ENCODE data around the gene TXNDC11. TPM values are rescaled to one million over a fixed set of nuclear protein-coding genes. Genes with fewer than 3 reads are reported as not detected.
A peak's percentile ranks its signal among the peaks of the same experiment; 100 is the strongest.

Gene TXNDC11
- total RNA-seq, 1 donor from 2014 or later, result 29.0 TPM

DNA sequence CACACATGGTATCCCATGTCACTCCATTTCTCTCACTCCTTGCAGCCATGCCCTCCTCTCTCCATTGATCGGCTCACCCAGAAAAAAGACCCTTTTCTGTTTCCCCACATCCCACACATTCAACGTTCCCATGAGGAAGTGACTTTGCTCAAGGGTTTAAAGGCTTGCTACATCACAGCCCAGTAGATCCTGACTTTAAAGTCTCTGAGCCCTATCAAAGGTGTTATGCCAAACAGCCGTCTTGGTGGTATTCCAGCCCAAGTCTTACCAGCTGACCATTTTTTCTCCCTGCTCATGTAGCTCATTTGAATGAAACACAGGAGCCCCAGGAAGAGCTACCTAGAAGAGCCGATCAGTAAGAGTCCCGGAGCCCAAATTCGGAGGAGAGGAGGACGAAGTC is 7.4 kb upstream of the TXNDC11 start:
- Mint-ChIP-seq H3K9me3 (ENCODE audit: unreplicated experiment) (no peaks in the 10 kb centered on the region), H3K4me1 (ENCODE audit: low read depth, unreplicated experiment) (no peaks in the 10 kb centered on the region), H3K27ac (ENCODE audit: unreplicated experiment) (peak overlapping the region; percentile 15), H3K36me3 (ENCODE audit: low read depth, unreplicated experiment) (peaks cover 12% of the 10 kb centered on the region), H3K27me3 (ENCODE audit: low read depth, unreplicated experiment) (no peaks in the 10 kb centered on the region), H3K4me3 (ENCODE audit: unreplicated experiment) (no peak overlapping the region)
- H3K4me3 ChIP-seq (ENCODE audit: insufficient read depth, low read depth, low read length), result no peak overlapping the region
- H3K27ac ChIP-seq (ENCODE audit: low read depth, low read length), result no peak overlapping the region
- DNase-seq (ENCODE audit: low read depth) (no peak), FAIRE-seq (no peak)
- H2AFZ ChIP-seq (ENCODE audit: low read depth, low read length), result no peak overlapping the region
- no peaks in the 10 kb centered on the region for H3K27me3 ChIP-seq (ENCODE audit: insufficient read depth, low read length)
- H3K36me3 ChIP-seq (ENCODE audit: insufficient read depth, low read length), result peaks cover 39% of the 10 kb centered on the region
- H3K79me2 ChIP-seq (ENCODE audit: insufficient read depth, low read length), result no peaks in the 10 kb centered on the region
- no peak overlapping the region for H3K9ac ChIP-seq (ENCODE audit: low read length)
- H3K4me1 ChIP-seq (ENCODE audit: insufficient read depth, low read length), result no peaks in the 10 kb centered on the region
- no peak overlapping the region for H3K4me2 ChIP-seq (ENCODE audit: low read length)
- no peaks in the 10 kb centered on the region for H3K9me3 ChIP-seq (ENCODE audit: insufficient read depth, low read depth, low read length)
- TF ChIP-seq EZH2 (IDR thresholded peaks at IDR 0.05; ENCODE audit: insufficient read depth, low read length), result no peak
- TF ChIP-seq, protein P1, sequence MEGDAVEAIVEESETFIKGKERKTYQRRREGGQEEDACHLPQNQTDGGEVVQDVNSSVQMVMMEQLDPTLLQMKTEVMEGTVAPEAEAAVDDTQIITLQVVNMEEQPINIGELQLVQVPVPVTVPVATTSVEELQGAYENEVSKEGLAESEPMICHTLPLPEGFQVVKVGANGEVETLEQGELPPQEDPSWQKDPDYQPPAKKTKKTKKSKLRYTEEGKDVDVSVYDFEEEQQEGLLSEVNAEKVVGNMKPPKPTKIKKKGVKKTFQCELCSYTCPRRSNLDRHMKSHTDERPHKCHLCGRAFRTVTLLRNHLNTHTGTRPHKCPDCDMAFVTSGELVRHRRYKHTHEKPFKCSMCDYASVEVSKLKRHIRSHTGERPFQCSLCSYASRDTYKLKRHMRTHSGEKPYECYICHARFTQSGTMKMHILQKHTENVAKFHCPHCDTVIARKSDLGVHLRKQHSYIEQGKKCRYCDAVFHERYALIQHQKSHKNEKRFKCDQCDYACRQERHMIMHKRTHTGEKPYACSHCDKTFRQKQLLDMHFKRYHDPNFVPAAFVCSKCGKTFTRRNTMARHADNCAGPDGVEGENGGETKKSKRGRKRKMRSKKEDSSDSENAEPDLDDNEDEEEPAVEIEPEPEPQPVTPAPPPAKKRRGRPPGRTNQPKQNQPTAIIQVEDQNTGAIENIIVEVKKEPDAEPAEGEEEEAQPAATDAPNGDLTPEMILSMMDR (IDR thresholded peaks at IDR 0.05; ENCODE audit: insufficient read depth, low read depth, low read length), result no peak
- peaks cover 9% of the 10 kb centered on the region for H4K20me1 ChIP-seq (ENCODE audit: insufficient read depth, low read length)

DNA sequence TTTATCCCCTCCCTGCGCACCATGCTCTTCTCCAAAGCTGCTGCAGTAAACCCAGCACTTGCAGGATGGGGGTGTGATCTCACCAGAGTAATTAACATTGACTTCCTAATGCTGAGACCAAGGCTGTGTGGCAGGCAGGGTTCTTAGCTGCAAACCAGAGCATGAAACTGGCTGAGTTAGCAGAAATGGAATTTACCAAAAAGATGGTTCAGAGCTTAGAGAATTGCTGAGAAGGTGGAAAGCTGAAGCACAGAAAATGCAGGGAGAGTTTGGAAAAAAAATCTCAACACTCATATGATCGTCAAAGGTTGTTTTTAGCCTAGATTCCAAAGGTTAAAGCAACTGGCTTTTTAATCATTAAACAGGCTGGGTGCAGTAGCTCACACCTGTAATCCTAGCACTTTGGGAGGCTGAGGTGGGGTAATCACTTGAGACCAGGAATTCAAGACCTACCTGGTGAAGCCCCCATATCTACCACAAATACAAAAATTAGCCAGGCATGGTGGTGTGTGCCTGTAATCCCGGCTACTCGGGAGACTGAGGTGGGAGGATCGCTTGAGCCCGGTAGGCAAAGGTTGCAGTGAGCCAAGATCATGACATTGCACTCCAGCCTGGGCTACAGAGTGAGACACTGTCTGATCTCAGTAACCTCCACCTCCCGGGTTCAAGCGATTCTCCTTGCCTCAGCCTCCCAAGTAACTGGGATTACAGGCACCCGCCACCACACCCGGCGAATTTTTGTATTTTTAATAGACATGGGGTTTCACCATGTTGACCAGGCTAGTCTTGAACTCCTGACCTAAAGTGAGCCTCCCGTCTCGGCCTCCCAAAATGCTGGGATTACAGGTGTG is 6.0 kb upstream of the TXNDC11 start:
- H3K27me3 Mint-ChIP-seq (ENCODE audit: low read depth, unreplicated experiment), result no peaks in the 10 kb centered on the region
- no peak overlapping the region for H3K27ac Mint-ChIP-seq (ENCODE audit: unreplicated experiment)
- Histone ChIP-seq H2AFZ (ENCODE audit: low read depth, low read length) (no peak overlapping the region), H3K79me2 (ENCODE audit: insufficient read depth, low read length) (no peaks in the 10 kb centered on the region), H3K27me3 (ENCODE audit: insufficient read depth, low read length) (no peaks in the 10 kb centered on the region), H3K36me3 (ENCODE audit: insufficient read depth, low read length) (peaks cover 39% of the 10 kb centered on the region), H3K9ac (ENCODE audit: low read length) (no peak overlapping the region), H4K20me1 (ENCODE audit: insufficient read depth, low read length) (peaks cover 9% of the 10 kb centered on the region), H3K4me1 (ENCODE audit: insufficient read depth, low read length) (no peaks in the 10 kb centered on the region), H3K9me3 (ENCODE audit: insufficient read depth, low read depth, low read length) (no peaks in the 10 kb centered on the region), H3K4me3 (ENCODE audit: insufficient read depth, low read depth, low read length) (no peak overlapping the region), H3K4me2 (ENCODE audit: low read length) (no peak overlapping the region), H3K27ac (ENCODE audit: low read depth, low read length) (no peak overlapping the region)
- TF ChIP-seq, protein P1 (IDR thresholded peaks at IDR 0.05; ENCODE audit: insufficient read depth, low read depth, low read length), result no peak
- TF ChIP-seq EZH2 (IDR thresholded peaks at IDR 0.05; ENCODE audit: insufficient read depth, low read length), result no peak
- peaks cover 12% of the 10 kb centered on the region for H3K36me3 Mint-ChIP-seq (ENCODE audit: low read depth, unreplicated experiment)
- FAIRE-seq, result no peak
- no peaks in the 10 kb centered on the region for H3K9me3 Mint-ChIP-seq (ENCODE audit: unreplicated experiment)
- no peaks in the 10 kb centered on the region for H3K4me1 Mint-ChIP-seq (ENCODE audit: low read depth, unreplicated experiment)
- no peak for DNase-seq (ENCODE audit: low read depth)
- H3K4me3 Mint-ChIP-seq (ENCODE audit: unreplicated experiment), result no peak overlapping the region

DNA sequence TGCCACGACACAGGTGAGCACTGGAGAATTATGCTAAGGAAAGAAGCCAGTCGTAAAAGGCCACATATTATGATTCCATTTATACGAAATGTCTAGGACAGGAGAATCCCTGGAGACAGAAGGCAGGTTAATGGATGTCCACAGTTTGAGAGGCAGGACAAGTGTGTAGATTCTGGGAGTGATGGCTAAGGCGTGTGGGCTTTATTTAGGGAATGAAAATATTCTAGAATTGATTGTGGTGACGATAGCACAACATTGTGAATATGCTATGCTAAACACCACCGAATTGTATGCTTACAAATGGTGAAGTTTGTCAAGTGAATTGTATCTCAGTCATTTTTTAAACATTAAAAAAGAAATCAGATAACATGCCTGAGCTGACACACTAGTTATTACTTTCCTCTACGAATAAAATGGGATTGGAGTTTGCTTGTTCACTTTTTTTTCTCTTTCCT is 5.3 kb upstream of the TXNDC11 start:
- Mint-ChIP-seq H3K27me3 (ENCODE audit: low read depth, unreplicated experiment) (no peaks in the 10 kb centered on the region), H3K4me3 (ENCODE audit: unreplicated experiment) (no peak overlapping the region), H3K4me1 (ENCODE audit: low read depth, unreplicated experiment) (no peaks in the 10 kb centered on the region), H3K36me3 (ENCODE audit: low read depth, unreplicated experiment) (peaks cover 11% of the 10 kb centered on the region), H3K9me3 (ENCODE audit: unreplicated experiment) (no peaks in the 10 kb centered on the region), H3K27ac (ENCODE audit: unreplicated experiment) (no peak overlapping the region)
- Histone ChIP-seq H3K4me3 (ENCODE audit: insufficient read depth, low read depth, low read length) (no peak overlapping the region), H3K36me3 (ENCODE audit: insufficient read depth, low read length) (peaks cover 35% of the 10 kb centered on the region), H3K4me2 (ENCODE audit: low read length) (no peak overlapping the region), H3K27ac (ENCODE audit: low read depth, low read length) (no peak overlapping the region), H3K27me3 (ENCODE audit: insufficient read depth, low read length) (no peaks in the 10 kb centered on the region), H3K9ac (ENCODE audit: low read length) (no peak overlapping the region), H2AFZ (ENCODE audit: low read depth, low read length) (no peak overlapping the region), H3K4me1 (ENCODE audit: insufficient read depth, low read length) (peaks cover 3% of the 10 kb centered on the region), H3K9me3 (ENCODE audit: insufficient read depth, low read depth, low read length) (no peaks in the 10 kb centered on the region), H4K20me1 (ENCODE audit: insufficient read depth, low read length) (peaks cover 5% of the 10 kb centered on the region), H3K79me2 (ENCODE audit: insufficient read depth, low read length) (no peaks in the 10 kb centered on the region)
- no peak for DNase-seq (ENCODE audit: low read depth)
- TF ChIP-seq EZH2 (IDR thresholded peaks at IDR 0.05; ENCODE audit: insufficient read depth, low read length), result no peak
- TF ChIP-seq, protein P1 (IDR thresholded peaks at IDR 0.05; ENCODE audit: insufficient read depth, low read depth, low read length), result no peak
- FAIRE-seq, result no peak
